ENCODE data around the gene KREMEN2.

DNA sequence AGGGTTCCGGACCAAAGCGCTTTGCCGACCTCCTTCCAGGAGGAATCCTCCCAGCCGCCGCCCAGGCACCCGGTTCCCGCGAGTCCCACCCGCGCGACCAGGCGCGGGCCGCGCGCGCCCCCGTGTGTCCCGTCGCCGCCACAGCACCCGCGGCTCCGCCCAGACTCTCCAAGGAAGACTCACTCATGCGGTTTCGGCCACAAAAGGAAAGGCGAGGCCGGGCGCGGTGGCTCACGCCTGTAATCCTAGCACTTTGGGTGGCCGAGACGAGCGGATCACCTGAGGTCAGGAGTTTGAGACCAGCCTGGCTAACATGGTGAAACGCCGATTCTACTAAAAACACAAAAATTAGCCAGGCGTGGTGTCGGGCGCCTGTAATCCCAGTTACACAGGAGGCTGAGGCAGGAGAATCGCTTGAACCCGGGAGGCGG lies 19.6 kb downstream of the KREMEN2 start:
- TF ChIP-seq, protein P1, sequence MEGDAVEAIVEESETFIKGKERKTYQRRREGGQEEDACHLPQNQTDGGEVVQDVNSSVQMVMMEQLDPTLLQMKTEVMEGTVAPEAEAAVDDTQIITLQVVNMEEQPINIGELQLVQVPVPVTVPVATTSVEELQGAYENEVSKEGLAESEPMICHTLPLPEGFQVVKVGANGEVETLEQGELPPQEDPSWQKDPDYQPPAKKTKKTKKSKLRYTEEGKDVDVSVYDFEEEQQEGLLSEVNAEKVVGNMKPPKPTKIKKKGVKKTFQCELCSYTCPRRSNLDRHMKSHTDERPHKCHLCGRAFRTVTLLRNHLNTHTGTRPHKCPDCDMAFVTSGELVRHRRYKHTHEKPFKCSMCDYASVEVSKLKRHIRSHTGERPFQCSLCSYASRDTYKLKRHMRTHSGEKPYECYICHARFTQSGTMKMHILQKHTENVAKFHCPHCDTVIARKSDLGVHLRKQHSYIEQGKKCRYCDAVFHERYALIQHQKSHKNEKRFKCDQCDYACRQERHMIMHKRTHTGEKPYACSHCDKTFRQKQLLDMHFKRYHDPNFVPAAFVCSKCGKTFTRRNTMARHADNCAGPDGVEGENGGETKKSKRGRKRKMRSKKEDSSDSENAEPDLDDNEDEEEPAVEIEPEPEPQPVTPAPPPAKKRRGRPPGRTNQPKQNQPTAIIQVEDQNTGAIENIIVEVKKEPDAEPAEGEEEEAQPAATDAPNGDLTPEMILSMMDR (IDR thresholded peaks at IDR 0.05; ENCODE audit: extremely low read depth in 1 of 2, insufficient read depth in 1 of 2, low read depth in 1 of 2, low read length in 2 of 2): peak; percentile 81 to 91
- TF ChIP-seq POLR2AphosphoS5 (IDR thresholded peaks at IDR 0.05; ENCODE audit: insufficient read depth, low read depth, low read length) (peak; percentile 74), EZH2 (IDR thresholded peaks at IDR 0.05; ENCODE audit: borderline replicate concordance, low read depth, low read length, severe bottlenecking) (no peak)

Measured in endothelial cell of umbilical vein (primary cell).